ENCODE data around the gene ATP11A.

Gene ATP11A

GRCh38 chr13:112725346-112726015, 35.6 kb downstream of the ATP11A start:
- no peak for DNase-seq (ENCODE audit: low spot score)

GRCh38 chr13:112726016-112726767, 36.4 kb downstream of the ATP11A start:
- no peak for DNase-seq (ENCODE audit: low spot score)

GRCh38 chr13:112727581-112727980, 37.7 kb downstream of the ATP11A start:
- DNase-seq (ENCODE audit: low spot score), result no peak

GRCh38 chr13:112728375-112729126, 38.7 kb downstream of the ATP11A start:
- no peak for DNase-seq (ENCODE audit: low spot score)

- no peak for DNase-seq (ENCODE audit: low spot score)
These were observed 39.6 kb downstream of the ATP11A start for GRCh38 chr13:112729408-112729807.

- DNase-seq (ENCODE audit: low spot score), result no peak
These were observed 40.4 kb downstream of the ATP11A start for GRCh38 chr13:112730157-112730671.

- no peak for DNase-seq (ENCODE audit: low spot score)
These were observed 42.1 kb downstream of the ATP11A start for GRCh38 chr13:112731667-112732616.

- no peak for DNase-seq (ENCODE audit: low spot score)
These were observed 42.8 kb downstream of the ATP11A start for GRCh38 chr13:112732679-112733078.

GRCh38 chr13:112733112-112733511, 43.3 kb downstream of the ATP11A start:
- no peak for DNase-seq (ENCODE audit: low spot score)

GRCh38 chr13:112733661-112734379, 44.0 kb downstream of the ATP11A start:
- peak; percentile 19 for DNase-seq (ENCODE audit: low spot score)

GRCh38 chr13:112734696-112735547, 45.1 kb downstream of the ATP11A start:
- no peak for DNase-seq (ENCODE audit: low spot score)

- DNase-seq (ENCODE audit: low spot score), result no peak
These were observed 46.0 kb downstream of the ATP11A start for GRCh38 chr13:112735791-112736190.

- no peak for DNase-seq (ENCODE audit: low spot score)
These were observed 47.5 kb downstream of the ATP11A start for GRCh38 chr13:112737294-112737693.

- DNase-seq (ENCODE audit: low spot score), result no peak
These were observed 48.8 kb downstream of the ATP11A start for GRCh38 chr13:112738606-112739005.

GRCh38 chr13:112740502-112741131, 50.8 kb downstream of the ATP11A start:
- no peak for DNase-seq (ENCODE audit: low spot score)

- no peak for DNase-seq (ENCODE audit: low spot score)
These were observed 51.4 kb downstream of the ATP11A start for GRCh38 chr13:112741185-112741755.

GRCh38 chr13:112741835-112742570, 52.2 kb downstream of the ATP11A start:
- DNase-seq (ENCODE audit: low spot score), result no peak

- no peak for DNase-seq (ENCODE audit: low spot score)
These were observed 52.7 kb downstream of the ATP11A start for GRCh38 chr13:112742583-112742982.

All from COLO829 (cell line).